ENCODE measurements around the gene MCUB.

- TF ChIP-seq, protein P1, sequence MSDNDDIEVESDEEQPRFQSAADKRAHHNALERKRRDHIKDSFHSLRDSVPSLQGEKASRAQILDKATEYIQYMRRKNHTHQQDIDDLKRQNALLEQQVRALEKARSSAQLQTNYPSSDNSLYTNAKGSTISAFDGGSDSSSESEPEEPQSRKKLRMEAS (IDR thresholded peaks at IDR 0.05; ENCODE audit: insufficient read depth, insufficient read length), result no peak
- TF ChIP-seq, protein P2, sequence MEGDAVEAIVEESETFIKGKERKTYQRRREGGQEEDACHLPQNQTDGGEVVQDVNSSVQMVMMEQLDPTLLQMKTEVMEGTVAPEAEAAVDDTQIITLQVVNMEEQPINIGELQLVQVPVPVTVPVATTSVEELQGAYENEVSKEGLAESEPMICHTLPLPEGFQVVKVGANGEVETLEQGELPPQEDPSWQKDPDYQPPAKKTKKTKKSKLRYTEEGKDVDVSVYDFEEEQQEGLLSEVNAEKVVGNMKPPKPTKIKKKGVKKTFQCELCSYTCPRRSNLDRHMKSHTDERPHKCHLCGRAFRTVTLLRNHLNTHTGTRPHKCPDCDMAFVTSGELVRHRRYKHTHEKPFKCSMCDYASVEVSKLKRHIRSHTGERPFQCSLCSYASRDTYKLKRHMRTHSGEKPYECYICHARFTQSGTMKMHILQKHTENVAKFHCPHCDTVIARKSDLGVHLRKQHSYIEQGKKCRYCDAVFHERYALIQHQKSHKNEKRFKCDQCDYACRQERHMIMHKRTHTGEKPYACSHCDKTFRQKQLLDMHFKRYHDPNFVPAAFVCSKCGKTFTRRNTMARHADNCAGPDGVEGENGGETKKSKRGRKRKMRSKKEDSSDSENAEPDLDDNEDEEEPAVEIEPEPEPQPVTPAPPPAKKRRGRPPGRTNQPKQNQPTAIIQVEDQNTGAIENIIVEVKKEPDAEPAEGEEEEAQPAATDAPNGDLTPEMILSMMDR (IDR thresholded peaks at IDR 0.05; ENCODE audit: extremely low read depth in 1 of 2, insufficient read depth in 1 of 2, low read depth in 1 of 2, low read length in 2 of 2), result no peak
- no peak for TF ChIP-seq POLR2AphosphoS5 (IDR thresholded peaks at IDR 0.05; ENCODE audit: insufficient read depth, low read depth, low read length)
- TF ChIP-seq EZH2 (IDR thresholded peaks at IDR 0.05; ENCODE audit: borderline replicate concordance, low read depth, low read length, severe bottlenecking), result no peak
- TF ChIP-seq POLR2A (IDR thresholded peaks at IDR 0.05; ENCODE audit: low read depth, low read length), result no peak
- TF ChIP-seq GATA2 (IDR thresholded peaks at IDR 0.05; ENCODE audit: insufficient read depth, insufficient read length, low read depth, low read length), result no peak
- no peak for TF ChIP-seq MYC (IDR thresholded peaks at IDR 0.05; ENCODE audit: low read depth, low read length)
Observed at GRCh38 chr4:109572154-109572553, 12.1 kb downstream of the MCUB start.

Measured in endothelial cell of umbilical vein (primary cell).